SK-N-MC (cell line): Measurements from ENCODE around the gene C2orf72.
"Not testable (repeated sequence)": the region's sequence is repeated elsewhere in the genome, so short reads cannot be mapped to it uniquely, and the experiment has no call there.

ENCODE experiments used
- EZH2 ChIP-seq: fragments of 200-600 bp; sonication (generic); IDR thresholded peaks from one replicate; pipeline ENCODE4 v1.6.1; 2017; ENCODE audit warnings: antibody characterized with exemption
- FOXP2 ChIP-seq: optimal IDR thresholded peaks from 2 replicates; pipeline ENCODE3; 2011; ENCODE audit warnings: mild to moderate bottlenecking, moderate library complexity; ENCODE audit not compliant: insufficient read depth; ENCODE audit errors: extremely low read length, control extremely low read depth
- POLR2AphosphoS5 ChIP-seq: IDR thresholded peaks from 2 replicates; pipeline ENCODE4 v1.6.1; 2012; ENCODE audit warnings: mild to moderate bottlenecking, low read depth, low read length, borderline replicate concordance

- not testable (repeated sequence) for TF ChIP-seq POLR2AphosphoS5, EZH2, FOXP2
These were observed 12.3 kb upstream of the C2orf72 start for GRCh38 chr2:231025059-231025458.
